Measurements from ENCODE around the gene GRID2IP. TPM values are rescaled to one million over a fixed set of nuclear protein-coding genes. Genes with fewer than 3 reads are reported as not detected.
A peak's percentile ranks its signal among the peaks of the same experiment; 100 is the strongest.

Gene GRID2IP
- total and polyA plus RNA-seq, 10 of the 15 experiments (the other 5 are each of a cell fraction or from before 2014, with no cell fraction given) = not detected

- TF ChIP-seq GABPA (IDR thresholded peaks at IDR 0.05; ENCODE audit: low read depth) = 0 out of 2 replicates have a peak, but pooled peaks have one; percentile 23
- TF ChIP-seq KLF5 (IDR thresholded peaks at IDR 0.05; ENCODE audit: partially characterized antibody) = no peak
- no peak for TF ChIP-seq FOXK2 (IDR thresholded peaks at IDR 0.05)
- no peak for TF ChIP-seq ESRRA (IDR thresholded peaks at IDR 0.05; ENCODE audit: low read length)
- TF ChIP-seq HDAC2 (IDR thresholded peaks at IDR 0.05) = no peak
- no peak for TF ChIP-seq NFYB (IDR thresholded peaks at IDR 0.05; ENCODE audit: insufficient read depth, low read depth, low read length)
- TF ChIP-seq EP300 (IDR thresholded peaks at IDR 0.05; ENCODE audit: borderline replicate concordance in 1 of 2, control insufficient read depth in 1 of 2, low read depth in 2 of 2, low read length in 2 of 2) = no peak
- no peak for TF ChIP-seq CHD2 (IDR thresholded peaks at IDR 0.05; ENCODE audit: borderline replicate concordance, low read depth, low read length)
- TF ChIP-seq JUND (IDR thresholded peaks at IDR 0.05; ENCODE audit: low read depth, low read length) = no peak
- TF ChIP-seq STAT3 (IDR thresholded peaks at IDR 0.05; ENCODE audit: low read depth, low read length) = no peak
- TF ChIP-seq NFYA (IDR thresholded peaks at IDR 0.05; ENCODE audit: borderline replicate concordance, low read depth, low read length) = no peak
- TF ChIP-seq MYB (IDR thresholded peaks at IDR 0.05; ENCODE audit: borderline replicate concordance, low read depth, low read length) = no peak
- TF ChIP-seq SREBF1 (IDR thresholded peaks at IDR 0.05; ENCODE audit: low read length) = no peak
- peak; percentile 50; the same call in 1 of the 2 replicates for TF ChIP-seq PAX5 (IDR thresholded peaks at IDR 0.05; ENCODE audit: borderline replicate concordance, low read depth, low read length)
- TF ChIP-seq NRF1 (conservative IDR thresholded peaks at IDR 0.05; ENCODE audit: low read depth, low read length) = no peak
- TF ChIP-seq PKNOX1 (IDR thresholded peaks at IDR 0.05) = peak; percentile 50
- no peak for TF ChIP-seq MYC (IDR thresholded peaks at IDR 0.05; ENCODE audit: insufficient read depth, insufficient read length, insufficient replicate concordance, low read length, severe bottlenecking)
- TF ChIP-seq NFIC (IDR thresholded peaks at IDR 0.05; ENCODE audit: low read depth, low read length) = no peak
- no peak for TF ChIP-seq CHD4 (IDR thresholded peaks at IDR 0.05)
- no peak for TF ChIP-seq ZNF622 (IDR thresholded peaks at IDR 0.05)
- peak; percentile 78 for TF ChIP-seq POLR2AphosphoS5 (IDR thresholded peaks at IDR 0.05; ENCODE audit: low read length)
- peak; percentile 92; the same call in 1 of the 2 replicates for TF ChIP-seq RB1 (IDR thresholded peaks at IDR 0.05; ENCODE audit: borderline replicate concordance)
- peak; percentile 36; the same call in 1 of the 2 replicates for TF ChIP-seq SPI1 (IDR thresholded peaks at IDR 0.05; ENCODE audit: borderline replicate concordance, insufficient read depth, low read depth, low read length)
- TF ChIP-seq HCFC1 (IDR thresholded peaks at IDR 0.05; ENCODE audit: low read length) = peak; percentile 62
- TF ChIP-seq CEBPZ (IDR thresholded peaks at IDR 0.05; ENCODE audit: low read depth, low read length) = no peak
These were observed 38.8 kb upstream of the GRID2IP start, which contains the start of gene INTS15 (continued) for GRCh38 chr7:6589829-6590644.

Measured in GM12878 (cell line).